Muscle layer of duodenum (tissue), 2 donors: Measurements from ENCODE around the gene CETP.

Experiments
- H3K27ac ChIP-seq: one replicate; pipeline ENCODE4 v1.7.0; 2013; ENCODE audit warnings: mild to moderate bottlenecking, low read length
- H3K27me3 ChIP-seq: one replicate; pipeline ENCODE4 v1.7.0; 2013; ENCODE audit warnings: low read depth, mild to moderate bottlenecking, control low read depth, low read length
- H3K36me3 ChIP-seq, 2 donors: one replicate each; pipeline ENCODE4 v1.7.0; 2013; ENCODE audit warnings: low read length in 2 of 2, control low read depth in 1 of 2, mild to moderate bottlenecking in 1 of 2; ENCODE audit not compliant: insufficient read depth in 2 of 2, control insufficient read depth in 1 of 2
- H3K4me1 ChIP-seq, 2 donors: one replicate each; pipeline ENCODE4 v1.7.0; 2013; ENCODE audit warnings: low read length in 2 of 2, mild to moderate bottlenecking in 2 of 2, control low read depth in 1 of 2, moderate library complexity in 1 of 2; ENCODE audit not compliant: insufficient read depth in 2 of 2, control insufficient read depth in 1 of 2
- H3K4me3 ChIP-seq, 2 donors: one replicate each; pipeline ENCODE4 v1.7.0; 2013; ENCODE audit warnings: low read length in 2 of 2, low read depth in 1 of 2, mild to moderate bottlenecking in 1 of 2
- H3K9me3 ChIP-seq, 2 donors: one replicate each; pipeline ENCODE4 v1.7.0; 2013; ENCODE audit warnings: low read length in 2 of 2, control low read depth in 1 of 2, mild to moderate bottlenecking in 1 of 2; ENCODE audit not compliant: control insufficient read depth in 1 of 2
- donor health status: healthy.

Gene CETP

DNA sequence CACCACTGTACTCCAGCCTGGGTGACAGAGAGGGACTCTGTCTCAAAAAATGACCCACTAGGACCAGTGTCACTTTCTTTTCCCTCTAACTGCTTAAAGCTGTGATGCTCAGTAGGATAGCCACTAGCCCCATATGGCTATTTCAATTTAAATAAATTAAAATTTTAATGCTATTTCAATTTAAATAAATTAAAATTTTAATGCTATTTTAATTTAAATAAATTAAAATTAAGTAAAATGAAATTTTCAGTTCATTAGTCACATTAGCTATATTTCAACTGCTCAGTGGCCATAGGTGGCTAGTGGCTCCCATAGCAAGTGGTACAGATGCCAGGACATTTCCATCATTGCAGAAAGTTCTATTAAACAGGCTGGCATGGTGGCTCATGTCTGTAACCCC, 70.6 kb downstream of the CETP start:
- Histone ChIP-seq H3K36me3 (peaks cover 20 to 26% of the 10 kb centered on the region in 2 donors), H3K4me1 (no peaks in the 10 kb centered on the region), H3K27ac (no peak overlapping the region), H3K4me3 (no peak overlapping the region), H3K27me3 (no peaks in the 10 kb centered on the region), H3K9me3 (no peaks in the 10 kb centered on the region)

DNA sequence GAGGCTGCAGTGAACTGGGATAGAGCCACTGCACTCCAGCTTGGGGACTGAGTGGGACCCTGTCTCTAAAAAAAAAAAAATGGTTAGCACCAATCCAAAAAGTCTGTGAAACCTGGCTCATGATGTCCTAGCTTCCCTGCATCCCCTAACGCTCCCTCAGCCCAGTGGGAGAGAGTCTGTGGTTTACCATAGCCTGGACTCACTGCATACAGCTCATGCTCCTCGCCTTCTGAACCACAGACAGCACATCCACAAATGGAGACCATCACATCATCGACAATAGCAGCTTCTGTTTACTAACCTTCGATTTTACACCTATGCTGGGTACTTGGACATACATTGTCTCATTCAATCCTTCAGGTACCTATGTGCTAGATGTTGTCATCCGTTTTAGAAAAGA, 71.2 kb downstream of the CETP start:
- no peaks in the 10 kb centered on the region for H3K9me3 ChIP-seq
- H3K27ac ChIP-seq, result no peak overlapping the region
- H3K36me3 ChIP-seq, result peaks cover 20 to 26% of the 10 kb centered on the region in 2 donors
- H3K4me3 ChIP-seq, result no peak overlapping the region
- no peaks in the 10 kb centered on the region for H3K27me3 ChIP-seq
- H3K4me1 ChIP-seq, result no peaks in the 10 kb centered on the region
